Adrenal gland (tissue), 12 donors: ENCODE data around the gene TM7SF3. TPM values are rescaled to one million over a fixed set of nuclear protein-coding genes. Genes with fewer than 3 reads are reported as not detected.
A peak's percentile ranks its signal among the peaks of the same experiment; 100 is the strongest.

Experiments
- DNase-seq, 7 donors: peaks; one replicate each; pipeline ENCODE4 v3.0.0-alpha.2; 2019 to 2020
- H3K27ac ChIP-seq, 5 donors: fragments of 200-600 bp; sonication (generic) in 4 of 5; 1 replicate in 3 of 5; 2 replicates in 2 of 5; pipeline versions ENCODE4 v1.5.1 to v1.8.0; 2016 to 2020; ENCODE audit warnings: mild to moderate bottlenecking in 1 of 5
- H3K27me3 ChIP-seq: fragments of 200-600 bp; 2 replicates; pipeline ENCODE4 v1.8.0; 2021
- H3K36me3 ChIP-seq, 2 donors: fragments of 200-600 bp; replicated peaks in 1 of 2; 1 replicate in 1 of 2; 2 replicates in 1 of 2; pipeline versions ENCODE4 v1.5.1 to v1.8.0; 2018 to 2022
- H3K4me1 ChIP-seq, 2 donors: fragments of 200-600 bp; replicated peaks in 1 of 2; 1 replicate in 1 of 2; 2 replicates in 1 of 2; pipeline versions ENCODE4 v1.5.1 to v1.8.0; 2018 to 2021
- H3K4me3 ChIP-seq, 4 donors: fragments of 200-600 bp; sonication (generic) in 3 of 4; one replicate each; pipeline ENCODE4 v1.5.1; 2016 to 2018
- H3K9me3 ChIP-seq, 3 donors: fragments of 200-600 bp; sonication (generic) in 1 of 3; replicated peaks in 1 of 3; 1 replicate in 2 of 3; 2 replicates in 1 of 3; pipeline versions ENCODE4 v1.5.1 to v1.8.0; 2016 to 2021
- POLR2A ChIP-seq, 2 donors: fragments of 450-650 bp; IDR thresholded peaks; one replicate each; pipeline ENCODE4 v1.6.1; 2017; ENCODE audit warnings: antibody characterized with exemption in 2 of 2, mild to moderate bottlenecking in 2 of 2, moderate library complexity in 1 of 2
- WGBS, 4 donors: extraction: QIAGEN DNeasy Blood & Tissue Kit in 2 of 4; methylation state at CpG; one replicate each; pipeline versions ENCODE4 v1.1.5 to v1.1.7; 2013 to 2017; 5-methylcytosine and 5-hydroxymethylcytosine counted together
- intact Hi-C, 2 donors: fragments of 100-400 bp; cut with DNase I; formaldehyde crosslinking; loops; one replicate each; pipeline versions ENCODE4 v1.14.1 to v1.15.0; 2022 to 2023
- polyA plus RNA-seq, 3 donors: library from polyadenylated mRNA; stranded (reverse); fragments of 200-250 nt in 2 of 3; fragments of 350-450 nt in 1 of 3; fragmentation: Illumina TruSeq in 1 of 3; extraction: RNeasy Lipid Tissue Mini Kit (QIAGEN cat#74804) in 1 of 3; gene quantifications; one replicate each; pipeline ENCODE4 v1.2.3, GENCODE V29; 2013 to 2014
- total RNA-seq, 9 donors: library from RNA; depleted of rRNA in 4 of 9; stranded (reverse); fragments of >200 nt in 4 of 9; fragments of 120-200 nt in 1 of 9; fragmentation: NEBNext Ultra II Directional in 1 of 9; extraction: Animal tissue kit (Norgen Biotek cat#: 25700) in 1 of 9; gene quantifications; one replicate each; pipeline versions ENCODE4 v1.1.0 to v1.2.4, GENCODE V29; 2013 to 2023
- TF ChIP-seq, protein P1 (sequence below), 6 experiments: fragments of 450-650 bp in 4 of 6; fragments of 200-600 bp in 2 of 6; sonication (generic) in 1 of 6; IDR thresholded peaks; 1 replicate in 5 of 6; 2 replicates in 1 of 6; pipeline versions ENCODE4 v1.5.1 to v1.8.0; 2016 to 2021; ENCODE audit warnings: antibody characterized with exemption in 6 of 6, mild to moderate bottlenecking in 2 of 6, moderate library complexity in 1 of 6
- donor health status: healthy with polysubstance abuse.
- donor health status: Bipolar disorder and iron deficiency.
- donor health status: DM: yes; HTN: yes; CAD: no.
- donor health status: DM: no; HTN: no; CAD: no.
- donor health status: DM: no; HTN: no; CAD: no.
- donor health status: DM: yes; HTN: yes; CAD: no.

The TM7SF3 gene
- total and polyA plus RNA-seq, 12 donors, result 12.3 to 197 (median 68.1) TPM

DNA sequence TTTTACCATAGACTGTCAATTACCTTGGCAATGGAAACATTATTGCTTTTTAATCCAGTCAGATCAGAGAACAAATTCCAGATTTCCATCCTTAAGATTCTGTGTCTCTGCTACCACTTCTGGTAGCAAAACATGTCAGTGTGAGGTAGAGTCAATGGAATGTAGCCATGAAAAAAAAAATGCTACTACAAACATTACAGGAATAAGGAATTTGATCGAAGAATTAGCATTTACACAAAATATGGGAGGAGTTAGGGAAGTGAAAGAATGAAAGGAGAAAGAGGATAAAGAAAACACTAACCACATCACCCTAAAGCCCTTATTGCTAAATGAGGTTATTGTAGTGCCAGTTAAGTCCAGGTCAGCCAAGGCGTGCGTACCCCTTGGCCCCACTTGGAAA, 17.3 kb upstream of the TM7SF3 start:
- H3K9me3 ChIP-seq, result no peaks in the 10 kb centered on the region
- H3K4me3 ChIP-seq, result no peak overlapping the region
- H3K4me1 ChIP-seq, result no peaks in the 10 kb centered on the region
- H3K27me3 ChIP-seq, result no peaks in the 10 kb centered on the region
- intact Hi-C loops, result no loop called here
- no peak for DNase-seq
- no peak overlapping the region for H3K27ac ChIP-seq
- TF ChIP-seq, protein P1, sequence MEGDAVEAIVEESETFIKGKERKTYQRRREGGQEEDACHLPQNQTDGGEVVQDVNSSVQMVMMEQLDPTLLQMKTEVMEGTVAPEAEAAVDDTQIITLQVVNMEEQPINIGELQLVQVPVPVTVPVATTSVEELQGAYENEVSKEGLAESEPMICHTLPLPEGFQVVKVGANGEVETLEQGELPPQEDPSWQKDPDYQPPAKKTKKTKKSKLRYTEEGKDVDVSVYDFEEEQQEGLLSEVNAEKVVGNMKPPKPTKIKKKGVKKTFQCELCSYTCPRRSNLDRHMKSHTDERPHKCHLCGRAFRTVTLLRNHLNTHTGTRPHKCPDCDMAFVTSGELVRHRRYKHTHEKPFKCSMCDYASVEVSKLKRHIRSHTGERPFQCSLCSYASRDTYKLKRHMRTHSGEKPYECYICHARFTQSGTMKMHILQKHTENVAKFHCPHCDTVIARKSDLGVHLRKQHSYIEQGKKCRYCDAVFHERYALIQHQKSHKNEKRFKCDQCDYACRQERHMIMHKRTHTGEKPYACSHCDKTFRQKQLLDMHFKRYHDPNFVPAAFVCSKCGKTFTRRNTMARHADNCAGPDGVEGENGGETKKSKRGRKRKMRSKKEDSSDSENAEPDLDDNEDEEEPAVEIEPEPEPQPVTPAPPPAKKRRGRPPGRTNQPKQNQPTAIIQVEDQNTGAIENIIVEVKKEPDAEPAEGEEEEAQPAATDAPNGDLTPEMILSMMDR (IDR thresholded peaks at IDR 0.05), result no peak
- TF ChIP-seq POLR2A (IDR thresholded peaks at IDR 0.05), result no peak
- 81 to 89% (median 88%) methylated on average over 3 of the region's 3 CpGs for WGBS, 4 donors
- peaks cover 0 to 44% of the 10 kb centered on the region in 2 donors for H3K36me3 ChIP-seq

GRCh38 chr12:27026257-27026656, 12.1 kb upstream of the TM7SF3 start:
- DNase-seq, result no peak
- H3K4me3 ChIP-seq, result no peak overlapping the region
- H3K9me3 ChIP-seq, result no peaks in the 10 kb centered on the region
- intact Hi-C loops, result no loop called here
- peaks cover 0 to 33% of the 10 kb centered on the region in 2 donors for H3K36me3 ChIP-seq
- peaks cover 18 to 32% of the 10 kb centered on the region in 2 donors for H3K4me1 ChIP-seq
- no peak overlapping the region for H3K27ac ChIP-seq
- no peaks in the 10 kb centered on the region for H3K27me3 ChIP-seq
- TF ChIP-seq, protein P1 (IDR thresholded peaks at IDR 0.05), result no peak
- no peak for TF ChIP-seq POLR2A (IDR thresholded peaks at IDR 0.05)

GRCh38 chr12:27025116-27025515, 10.9 kb upstream of the TM7SF3 start:
- Histone ChIP-seq H3K4me3 (no peak overlapping the region), H3K4me1 (peaks cover 18 to 32% of the 10 kb centered on the region in 2 donors), H3K27me3 (no peaks in the 10 kb centered on the region), H3K36me3 (peaks cover 0 to 21% of the 10 kb centered on the region in 2 donors), H3K27ac (no peak overlapping the region), H3K9me3 (no peaks in the 10 kb centered on the region)
- TF ChIP-seq, protein P1 (IDR thresholded peaks at IDR 0.05), result no peak
- no peak for TF ChIP-seq POLR2A (IDR thresholded peaks at IDR 0.05)
- DNase-seq, result no peak
- intact Hi-C loops, result no loop called here
- 44 to 56% (median 45%) methylated on average over 1 of the region's 1 CpG for WGBS, 4 donors

- peaks cover 18 to 32% of the 10 kb centered on the region in 2 donors for H3K4me1 ChIP-seq
- no peak overlapping the region for H3K4me3 ChIP-seq
- no peak for TF ChIP-seq POLR2A (IDR thresholded peaks at IDR 0.05)
- TF ChIP-seq, protein P1 (IDR thresholded peaks at IDR 0.05), result no peak
- intact Hi-C loops, result no loop called here
- no peaks in the 10 kb centered on the region for H3K27me3 ChIP-seq
- 33 to 48% (median 38%) methylated on average over 1 of the region's 1 CpG for WGBS, 4 donors
- H3K36me3 ChIP-seq, result peaks cover 0 to 13% of the 10 kb centered on the region in 2 donors
- no peaks in the 10 kb centered on the region for H3K9me3 ChIP-seq
- no peak overlapping the region for H3K27ac ChIP-seq
- DNase-seq, result peak in 4 of 7 donors; percentile 37 to 54 (median 47)
These were observed 10.1 kb upstream of the TM7SF3 start for GRCh38 chr12:27024291-27024690.
